Anterior cingulate cortex (tissue), 58 donors: ENCODE data around the gene RRAGB.
"Not testable (repeated sequence)": the region's sequence is repeated elsewhere in the genome, so short reads cannot be mapped to it uniquely, and the experiment has no call there.

ENCODE experiments used
- DNase-seq, 58 donors: peaks; one replicate each; lab custom pipeline; 2025; lab: John Stamatoyannopoulos, UW

Gene RRAGB

GRCh38 chrX:55717521-55718497, at the start of gene RRAGB:
TSS of gene RRAGB (plus strand) at chrX:55717749. CDS start at chrX:55718328, 579 bp downstream.
- DNase-seq: peak; percentile 3 to 96 (median 90)

GRCh38 chrX:55668084-55668483, 49.5 kb upstream of the RRAGB start:
- no peak for DNase-seq

GRCh38 chrX:55688579-55688978, 29.0 kb upstream of the RRAGB start:
- DNase-seq: not testable (repeated sequence)

- no peak for DNase-seq
Observed at GRCh38 chrX:55695227-55696018, 22.1 kb upstream of the RRAGB start.

- DNase-seq: no peak
Observed at GRCh38 chrX:55697381-55697780, 20.2 kb upstream of the RRAGB start.

- DNase-seq: no peak
Observed at GRCh38 chrX:55702671-55703070, 14.9 kb upstream of the RRAGB start.

- not testable (repeated sequence) for DNase-seq
Observed at GRCh38 chrX:55703436-55703835, 14.1 kb upstream of the RRAGB start.

- DNase-seq: not testable (repeated sequence)
Observed at GRCh38 chrX:55705066-55705465, 12.5 kb upstream of the RRAGB start.

GRCh38 chrX:55709735-55710134, 7.8 kb upstream of the RRAGB start:
- DNase-seq: no peak

GRCh38 chrX:55710701-55711100, 6.8 kb upstream of the RRAGB start:
- DNase-seq: peak in 1 of 58 donors; percentile 0

- no peak for DNase-seq
Observed at GRCh38 chrX:55713631-55714030, 3.9 kb upstream of the RRAGB start.

GRCh38 chrX:55714161-55714560, 3.4 kb upstream of the RRAGB start:
- DNase-seq: no peak

- no peak for DNase-seq
Observed at GRCh38 chrX:55715847-55716246, 1.7 kb upstream of the RRAGB start.

GRCh38 chrX:55716937-55717336, 612 bp upstream of the RRAGB start:
- no peak for DNase-seq

- no peak for DNase-seq
Observed at GRCh38 chrX:55731826-55732225, 14.3 kb downstream of the RRAGB start.

GRCh38 chrX:55738969-55739368, 21.4 kb downstream of the RRAGB start:
- DNase-seq: no peak

- DNase-seq: no peak
Observed at GRCh38 chrX:55742649-55743048, 25.1 kb downstream of the RRAGB start.

GRCh38 chrX:55748463-55748862, 30.9 kb downstream of the RRAGB start:
- DNase-seq: not testable (repeated sequence)

GRCh38 chrX:55750256-55750655, 32.7 kb downstream of the RRAGB start:
- DNase-seq: no peak

GRCh38 chrX:55754861-55755294, 37.3 kb downstream of the RRAGB start:
- no peak for DNase-seq

- DNase-seq: no peak
Observed at GRCh38 chrX:55758033-55758432, 40.5 kb downstream of the RRAGB start.
